Endothelial cell (in vitro differentiated cells): ENCODE data around the gene METAP1D. TPM values are rescaled to one million over a fixed set of nuclear protein-coding genes. Genes with fewer than 3 reads are reported as not detected.

ENCODE experiments used
- DNase-seq: peaks from one replicate; pipeline ENCODE4 v3.0.0; 2021; ENCODE audit warnings: low spot score
- H3K27ac Mint-ChIP-seq: one replicate; pipeline ENCODE4 v1.8.0; 2021; ENCODE audit warnings: mixed read lengths, inconsistent platforms; ENCODE audit not compliant: unreplicated experiment
- H3K27me3 Mint-ChIP-seq: one replicate; pipeline ENCODE4 v1.8.0; 2021; ENCODE audit warnings: mild to moderate bottlenecking, moderate library complexity, mixed read lengths, inconsistent platforms; ENCODE audit not compliant: unreplicated experiment
- H3K36me3 Mint-ChIP-seq: one replicate; pipeline ENCODE4 v1.8.0; 2021; ENCODE audit warnings: mild to moderate bottlenecking, low read depth, mixed read lengths, inconsistent platforms; ENCODE audit not compliant: unreplicated experiment
- H3K4me1 Mint-ChIP-seq: one replicate; pipeline ENCODE4 v1.8.0; 2021; ENCODE audit warnings: mild to moderate bottlenecking, mixed read lengths, inconsistent platforms; ENCODE audit not compliant: unreplicated experiment
- H3K4me3 Mint-ChIP-seq: one replicate; pipeline ENCODE4 v1.8.0; 2021; ENCODE audit warnings: mild to moderate bottlenecking, mixed read lengths, inconsistent platforms; ENCODE audit not compliant: unreplicated experiment
- H3K9me3 Mint-ChIP-seq: one replicate; pipeline ENCODE4 v1.8.0; 2021; ENCODE audit warnings: mixed read lengths, inconsistent platforms; ENCODE audit not compliant: unreplicated experiment
- CTCF ChIP-seq: fragments of 200-600 bp; sonication (generic); IDR thresholded peaks from one replicate; pipeline ENCODE4 v1.5.0; 2021; ENCODE audit warnings: antibody characterized with exemption; ENCODE audit not compliant: unreplicated experiment
- total RNA-seq: library from RNA; stranded (reverse); fragmentation: NEBNext Ultra II Directional; extraction: Animal tissue kit (Norgen Biotek cat#: 25700); gene quantifications from one replicate; pipeline ENCODE4 v1.2.1, GENCODE V29; 2021; ENCODE audit not compliant: unreplicated experiment

METAP1D gene
- total RNA-seq, 1 donor from 2014 or later, result 3.6 TPM

DNA sequence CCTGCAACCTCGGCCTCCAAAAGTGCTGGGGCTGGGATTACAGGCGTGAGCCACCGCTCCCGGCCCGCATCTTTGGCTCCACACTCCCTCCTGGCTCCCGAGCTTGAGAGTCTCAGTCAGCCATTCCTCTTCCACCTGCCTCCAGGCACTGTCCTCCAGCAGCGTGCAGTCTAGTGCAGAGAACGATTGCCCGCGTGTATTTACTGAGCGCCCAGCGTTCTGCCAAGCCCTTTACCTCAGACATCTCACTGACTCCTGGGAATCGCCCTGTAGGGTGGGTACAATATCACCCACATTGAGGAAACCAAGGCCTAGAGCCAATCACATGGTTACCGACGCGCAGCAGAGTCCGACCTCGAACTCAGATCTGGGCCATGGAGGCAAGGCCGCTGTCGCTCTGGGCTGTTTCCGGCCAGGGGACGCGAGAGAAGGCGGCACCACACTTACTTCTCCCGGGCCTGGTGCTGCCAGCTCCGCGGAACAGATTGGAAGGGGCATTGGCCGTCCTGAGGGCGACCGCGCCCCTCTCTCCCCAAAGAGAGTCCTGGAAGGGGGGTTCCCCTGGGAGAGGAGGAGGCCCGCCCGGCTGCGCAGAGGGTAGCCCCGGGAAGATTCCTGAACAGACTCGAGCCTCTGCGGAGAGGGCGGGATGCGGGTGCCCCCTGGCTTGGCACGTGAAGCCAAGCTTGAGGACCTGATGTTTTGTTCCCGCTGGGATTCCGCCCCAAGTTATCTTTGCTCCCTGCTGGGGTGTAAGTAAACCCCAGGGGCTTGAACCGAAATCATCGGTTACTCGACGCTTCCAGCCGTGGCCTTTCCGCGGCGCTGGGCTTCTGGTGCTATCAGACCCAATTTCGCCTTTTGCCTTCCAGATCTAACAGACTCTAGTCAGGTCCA, 108.2 kb downstream of the METAP1D start:
- no peak for TF ChIP-seq CTCF
- no peak overlapping the region for H3K27ac Mint-ChIP-seq
- no peak overlapping the region for H3K4me3 Mint-ChIP-seq
- H3K9me3 Mint-ChIP-seq, result no peaks in the 10 kb centered on the region
- H3K27me3 Mint-ChIP-seq, result peaks cover 13% of the 10 kb centered on the region
- peaks cover 13% of the 10 kb centered on the region for H3K4me1 Mint-ChIP-seq
- H3K36me3 Mint-ChIP-seq, result no peaks in the 10 kb centered on the region
- DNase-seq, result no peak

DNA sequence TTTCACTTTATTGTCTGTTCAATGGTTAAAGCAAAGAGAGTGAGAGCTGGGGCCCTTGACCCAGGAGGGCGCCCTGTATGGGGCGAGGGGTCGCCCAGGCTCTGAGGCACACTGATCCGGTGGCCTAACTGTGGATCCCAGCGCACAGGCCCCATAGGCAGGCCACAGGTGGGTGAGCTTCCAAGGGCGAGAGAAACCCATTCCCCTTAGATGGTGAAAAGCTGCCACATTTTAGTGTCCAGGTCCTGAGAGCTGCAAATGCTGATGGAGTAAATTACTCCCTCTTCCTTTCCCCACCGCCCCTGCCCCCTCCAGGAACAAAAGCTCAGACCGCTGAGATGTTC, 108.8 kb downstream of the METAP1D start:
- Mint-ChIP-seq H3K27me3 (peaks cover 13% of the 10 kb centered on the region), H3K36me3 (no peaks in the 10 kb centered on the region)

DNA sequence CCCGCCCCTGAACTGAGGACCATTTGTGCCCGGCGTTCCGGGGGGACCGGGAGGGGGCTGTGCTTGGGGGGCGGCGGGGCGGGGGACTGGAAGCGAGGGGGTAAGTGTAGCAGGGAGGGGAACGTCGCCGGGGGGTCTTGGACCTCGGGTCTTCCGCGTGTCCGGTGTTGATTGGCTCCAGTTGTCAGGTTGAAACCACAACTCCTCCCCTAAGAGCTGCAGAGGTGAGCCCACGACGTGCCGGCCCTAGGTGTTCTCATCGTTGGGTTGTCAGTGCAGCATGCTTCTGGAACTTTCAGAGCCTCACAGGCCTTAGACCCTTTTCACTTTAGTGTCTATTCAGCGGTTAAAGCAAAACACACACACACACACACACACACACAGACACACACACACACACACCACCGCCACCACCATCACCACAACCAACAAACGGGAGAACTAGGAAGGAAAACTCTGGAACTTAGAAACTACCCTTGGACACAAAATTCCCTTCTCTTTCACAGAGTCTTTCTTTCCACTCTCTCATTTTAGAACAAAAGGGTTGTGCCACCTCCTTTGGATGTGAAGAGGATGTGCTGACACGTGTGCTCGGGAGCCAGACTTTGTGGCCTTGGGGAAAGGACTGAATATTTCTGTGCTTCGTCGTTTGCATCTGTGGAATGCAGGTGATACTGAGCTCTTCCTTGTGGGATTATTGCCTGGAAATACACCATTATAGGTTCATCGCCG, 109.7 kb downstream of the METAP1D start:
- Mint-ChIP-seq H3K27ac (no peak overlapping the region), H3K36me3 (no peaks in the 10 kb centered on the region), H3K27me3 (peaks cover 12% of the 10 kb centered on the region), H3K9me3 (no peaks in the 10 kb centered on the region), H3K4me3 (no peak overlapping the region), H3K4me1 (peaks cover 6% of the 10 kb centered on the region)
- no peak for TF ChIP-seq CTCF
- DNase-seq, result no peak

More for the DNA sequence above, 108.8 kb downstream of the METAP1D start:
- TF ChIP-seq CTCF, result no peak
- Mint-ChIP-seq H3K4me3 (no peak overlapping the region), H3K4me1 (peaks cover 9% of the 10 kb centered on the region), H3K9me3 (no peaks in the 10 kb centered on the region), H3K27ac (no peak overlapping the region)
- DNase-seq, result no peak

- TF ChIP-seq CTCF, result no peak
- DNase-seq, result no peak
- no peaks in the 10 kb centered on the region for H3K36me3 Mint-ChIP-seq
- H3K4me3 Mint-ChIP-seq, result no peak overlapping the region
- H3K27ac Mint-ChIP-seq, result no peak overlapping the region
- peaks cover 12% of the 10 kb centered on the region for H3K27me3 Mint-ChIP-seq
- H3K9me3 Mint-ChIP-seq, result no peaks in the 10 kb centered on the region
- peaks cover 6% of the 10 kb centered on the region for H3K4me1 Mint-ChIP-seq
Observed at GRCh38 chr2:172109988-172110811, 110.4 kb downstream of the METAP1D start.
